Measurements from ENCODE around the gene EHHADH.

- no peak for TF ChIP-seq POLR2A (IDR thresholded peaks at IDR 0.05; ENCODE audit: low read depth, low read length)
- TF ChIP-seq POLR2AphosphoS5 (IDR thresholded peaks at IDR 0.05; ENCODE audit: low read depth, low read length), result no peak
Observed at GRCh38 chr3:185161761-185162160, 92.1 kb downstream of the EHHADH start.

All from GM12892 (cell line).